Left ventricle myocardium inferior (tissue), 1 donor: ENCODE results near the gene NFE2L3. TPM values are rescaled to one million over a fixed set of nuclear protein-coding genes. Genes with fewer than 3 reads are reported as not detected.

ENCODE experiments used
- DNase-seq: peaks from one replicate; pipeline ENCODE4 v3.0.0-alpha.2; 2020
- H3K27ac ChIP-seq: fragments of 200-600 bp; replicated peaks from 2 replicates; pipeline ENCODE4 v1.8.0; 2021
- H3K27me3 ChIP-seq: fragments of 200-600 bp; 2 replicates; pipeline ENCODE4 v1.8.0; 2021; ENCODE audit warnings: low read depth
- H3K36me3 ChIP-seq: fragments of 200-600 bp; 2 replicates; pipeline ENCODE4 v1.8.0; 2021
- H3K4me1 ChIP-seq: fragments of 200-600 bp; 2 replicates; pipeline ENCODE4 v1.8.0; 2021
- H3K4me3 ChIP-seq: fragments of 200-600 bp; 2 replicates; pipeline ENCODE4 v1.8.0; 2021; ENCODE audit warnings: mild to moderate bottlenecking, moderate library complexity
- H3K9me3 ChIP-seq: fragments of 200-600 bp; replicated peaks from 2 replicates; pipeline ENCODE4 v1.8.0; 2021
- intact Hi-C: fragments of 100-400 bp; cut with micrococcal nuclease; formaldehyde crosslinking; loops from one replicate; pipeline ENCODE4 v1.11.0; 2022
- total RNA-seq: library from RNA; stranded (reverse); fragmentation: NEBNext Ultra II Directional; extraction: Animal tissue kit (Norgen Biotek cat#: 25700); gene quantifications from one replicate; pipeline ENCODE4 v1.2.1, GENCODE V29; 2021
- TF ChIP-seq, protein P1 (sequence below): fragments of 200-600 bp; IDR thresholded peaks from 2 replicates; pipeline ENCODE4 v1.8.0; 2021; ENCODE audit warnings: antibody characterized with exemption, mild to moderate bottlenecking, borderline replicate concordance
- donor health status: DM: no; HTN: yes; CAD: no; lungs with severe emphysema.

Gene NFE2L3
- total RNA-seq, 1 donor from 2014 or later = 0.99 TPM

- TF ChIP-seq, protein P1, sequence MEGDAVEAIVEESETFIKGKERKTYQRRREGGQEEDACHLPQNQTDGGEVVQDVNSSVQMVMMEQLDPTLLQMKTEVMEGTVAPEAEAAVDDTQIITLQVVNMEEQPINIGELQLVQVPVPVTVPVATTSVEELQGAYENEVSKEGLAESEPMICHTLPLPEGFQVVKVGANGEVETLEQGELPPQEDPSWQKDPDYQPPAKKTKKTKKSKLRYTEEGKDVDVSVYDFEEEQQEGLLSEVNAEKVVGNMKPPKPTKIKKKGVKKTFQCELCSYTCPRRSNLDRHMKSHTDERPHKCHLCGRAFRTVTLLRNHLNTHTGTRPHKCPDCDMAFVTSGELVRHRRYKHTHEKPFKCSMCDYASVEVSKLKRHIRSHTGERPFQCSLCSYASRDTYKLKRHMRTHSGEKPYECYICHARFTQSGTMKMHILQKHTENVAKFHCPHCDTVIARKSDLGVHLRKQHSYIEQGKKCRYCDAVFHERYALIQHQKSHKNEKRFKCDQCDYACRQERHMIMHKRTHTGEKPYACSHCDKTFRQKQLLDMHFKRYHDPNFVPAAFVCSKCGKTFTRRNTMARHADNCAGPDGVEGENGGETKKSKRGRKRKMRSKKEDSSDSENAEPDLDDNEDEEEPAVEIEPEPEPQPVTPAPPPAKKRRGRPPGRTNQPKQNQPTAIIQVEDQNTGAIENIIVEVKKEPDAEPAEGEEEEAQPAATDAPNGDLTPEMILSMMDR = no peak
- H3K4me3 ChIP-seq = no peak overlapping the region
- intact Hi-C loops = no loop called here
- DNase-seq = no peak
- H3K9me3 ChIP-seq = peaks cover 9% of the 10 kb centered on the region
- no peaks in the 10 kb centered on the region for H3K36me3 ChIP-seq
- no peak overlapping the region for H3K27ac ChIP-seq
- H3K4me1 ChIP-seq = no peaks in the 10 kb centered on the region
- H3K27me3 ChIP-seq = peaks cover 43% of the 10 kb centered on the region
Observed at GRCh38 chr7:26131056-26131589, 20.9 kb upstream of the NFE2L3 start.

GRCh38 chr7:26135076-26135475, 16.9 kb upstream of the NFE2L3 start:
- Histone ChIP-seq H3K27me3 (peaks cover 26% of the 10 kb centered on the region), H3K4me1 (no peaks in the 10 kb centered on the region), H3K9me3 (peaks cover 9% of the 10 kb centered on the region), H3K27ac (no peak overlapping the region), H3K4me3 (no peak overlapping the region), H3K36me3 (no peaks in the 10 kb centered on the region)
- DNase-seq = no peak
- TF ChIP-seq, protein P1 = no peak
- intact Hi-C loops = no loop called here

DNA sequence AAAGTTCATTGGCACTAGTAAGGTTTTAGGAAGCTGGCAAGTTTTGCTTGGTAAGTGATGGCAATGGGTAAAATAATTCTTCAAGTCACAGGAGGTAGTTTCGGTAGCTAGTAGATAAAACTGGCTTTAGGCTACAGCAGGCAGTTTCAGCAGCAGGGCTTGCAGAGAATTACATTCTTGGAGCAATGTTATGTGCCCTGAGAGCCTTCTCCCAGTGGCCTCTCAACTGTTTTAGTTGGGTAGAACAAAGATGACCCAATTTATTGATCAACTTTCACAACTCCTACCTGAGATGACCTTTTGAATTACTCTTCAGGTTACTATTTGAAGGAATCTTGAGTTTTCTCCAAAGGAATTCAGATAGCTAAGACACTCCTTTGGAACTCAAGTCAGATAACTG, 16.4 kb upstream of the NFE2L3 start:
- no peak overlapping the region for H3K4me3 ChIP-seq
- H3K9me3 ChIP-seq = peaks cover 9% of the 10 kb centered on the region
- no peaks in the 10 kb centered on the region for H3K36me3 ChIP-seq
- no peaks in the 10 kb centered on the region for H3K4me1 ChIP-seq
- TF ChIP-seq, protein P1 = no peak
- no peak for DNase-seq
- intact Hi-C loops = no loop called here
- H3K27ac ChIP-seq = no peak overlapping the region
- H3K27me3 ChIP-seq = peaks cover 26% of the 10 kb centered on the region

- TF ChIP-seq, protein P1 = no peak
- no peaks in the 10 kb centered on the region for H3K4me1 ChIP-seq
- no peak overlapping the region for H3K27ac ChIP-seq
- H3K36me3 ChIP-seq = no peaks in the 10 kb centered on the region
- intact Hi-C loops = no loop called here
- peaks cover 9% of the 10 kb centered on the region for H3K9me3 ChIP-seq
- no peak for DNase-seq
- no peak overlapping the region for H3K4me3 ChIP-seq
- H3K27me3 ChIP-seq = peaks cover 19% of the 10 kb centered on the region
Observed at GRCh38 chr7:26136831-26137230, 15.2 kb upstream of the NFE2L3 start.

DNA sequence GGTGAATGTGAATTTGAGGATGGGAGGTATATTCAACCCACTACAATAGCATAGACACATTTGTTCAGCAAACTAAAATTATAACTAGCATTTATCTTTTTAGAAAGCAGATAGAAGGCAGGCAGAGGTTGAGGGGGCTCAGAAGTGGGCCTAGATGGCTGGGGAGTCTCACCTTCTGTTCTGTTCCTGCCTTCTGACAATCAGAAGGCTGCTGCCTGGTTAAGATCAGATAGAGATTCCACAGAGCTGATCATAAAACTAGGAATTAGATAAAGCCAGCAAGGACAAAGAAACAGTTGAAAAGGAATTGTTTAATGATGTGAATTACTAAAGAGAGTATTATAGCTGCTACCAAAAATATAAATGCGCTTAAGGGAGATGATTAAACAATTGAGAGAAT, 11.6 kb upstream of the NFE2L3 start:
- intact Hi-C loops = no loop called here
- Histone ChIP-seq H3K4me3 (no peak overlapping the region), H3K36me3 (no peaks in the 10 kb centered on the region), H3K4me1 (no peaks in the 10 kb centered on the region), H3K9me3 (peaks cover 6% of the 10 kb centered on the region), H3K27ac (no peak overlapping the region), H3K27me3 (peaks cover 31% of the 10 kb centered on the region)
- TF ChIP-seq, protein P1 = no peak
- DNase-seq = no peak
